ENCODE results near the gene FASTK. TPM values are rescaled to one million over a fixed set of nuclear protein-coding genes. Genes with fewer than 3 reads are reported as not detected.

Gene FASTK
- total RNA-seq, 4 donors from 2014 or later: 43.0 to 83.6 (median 75.9) TPM

DNA sequence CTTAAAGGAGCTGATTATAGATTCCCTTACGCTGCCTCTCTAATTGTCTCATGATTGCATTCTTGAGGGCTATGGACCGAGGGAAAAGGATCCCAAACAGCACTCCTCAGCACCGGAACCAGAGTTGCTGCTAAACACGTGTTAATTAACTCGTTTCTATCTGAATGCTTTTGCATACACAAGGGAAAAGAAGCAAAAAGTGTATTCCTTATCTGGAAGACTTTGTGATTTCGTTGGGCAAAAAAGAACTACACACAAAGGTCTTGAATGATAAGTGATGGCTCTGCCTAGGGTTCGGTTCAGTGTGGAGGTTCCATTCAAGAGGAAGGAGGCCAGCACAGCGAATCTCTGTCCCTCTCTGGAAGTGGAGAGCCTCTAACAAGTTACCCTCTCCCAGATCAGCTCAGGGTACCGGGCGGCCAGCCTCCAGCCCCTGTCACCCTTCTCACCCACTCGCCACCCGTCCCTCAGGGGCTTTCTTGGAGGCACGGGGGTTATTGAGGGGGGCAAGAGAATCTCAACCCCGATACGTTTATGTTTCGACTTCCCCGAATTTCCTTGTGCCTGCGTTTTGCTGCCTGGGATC is 21.7 kb downstream of the FASTK start:
- H3K27me3 ChIP-seq: no peaks in the 10 kb centered on the region
- peaks cover 0 to 28% (median under 1%) of the 10 kb centered on the region in 3 donors for H3K36me3 ChIP-seq
- WGBS, 2 donors: 8% methylated on average over 13 to 15 of the region's 18 CpGs
- DNase-seq: no peak
- H3K9me3 ChIP-seq: no peaks in the 10 kb centered on the region
- TF ChIP-seq, protein P1, sequence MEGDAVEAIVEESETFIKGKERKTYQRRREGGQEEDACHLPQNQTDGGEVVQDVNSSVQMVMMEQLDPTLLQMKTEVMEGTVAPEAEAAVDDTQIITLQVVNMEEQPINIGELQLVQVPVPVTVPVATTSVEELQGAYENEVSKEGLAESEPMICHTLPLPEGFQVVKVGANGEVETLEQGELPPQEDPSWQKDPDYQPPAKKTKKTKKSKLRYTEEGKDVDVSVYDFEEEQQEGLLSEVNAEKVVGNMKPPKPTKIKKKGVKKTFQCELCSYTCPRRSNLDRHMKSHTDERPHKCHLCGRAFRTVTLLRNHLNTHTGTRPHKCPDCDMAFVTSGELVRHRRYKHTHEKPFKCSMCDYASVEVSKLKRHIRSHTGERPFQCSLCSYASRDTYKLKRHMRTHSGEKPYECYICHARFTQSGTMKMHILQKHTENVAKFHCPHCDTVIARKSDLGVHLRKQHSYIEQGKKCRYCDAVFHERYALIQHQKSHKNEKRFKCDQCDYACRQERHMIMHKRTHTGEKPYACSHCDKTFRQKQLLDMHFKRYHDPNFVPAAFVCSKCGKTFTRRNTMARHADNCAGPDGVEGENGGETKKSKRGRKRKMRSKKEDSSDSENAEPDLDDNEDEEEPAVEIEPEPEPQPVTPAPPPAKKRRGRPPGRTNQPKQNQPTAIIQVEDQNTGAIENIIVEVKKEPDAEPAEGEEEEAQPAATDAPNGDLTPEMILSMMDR (IDR thresholded peaks at IDR 0.05): no peak
- H3K4me3 ChIP-seq: peak overlapping the region; percentile 56 to 87 (median 82)
- peak overlapping the region; percentile 85 to 99 (median 96) for H3K27ac ChIP-seq
- H3K4me1 ChIP-seq: peaks cover 42 to 65% (median 60%) of the 10 kb centered on the region in 3 donors
- intact Hi-C loops (cut with DNase I): no loop called here

- DNase-seq: peak; percentile 94
- 1 to 2% methylated on average over 8 to 23 of the region's 46 CpGs for WGBS, 2 donors
- H3K36me3 ChIP-seq: peaks cover 0 to 28% (median 0%) of the 10 kb centered on the region in 3 donors
- H3K9me3 ChIP-seq: no peaks in the 10 kb centered on the region
- peak overlapping the region; percentile 56 to 87 (median 82) for H3K4me3 ChIP-seq
- intact Hi-C loops (cut with DNase I): no loop called here
- peaks cover 42 to 58% (median 58%) of the 10 kb centered on the region in 3 donors for H3K4me1 ChIP-seq
- TF ChIP-seq, protein P1 (IDR thresholded peaks at IDR 0.05): peak in 2 of 6 experiments; percentile 10 to 37
- peak in 3 of 4 donors; percentile 58 to 89 (median 79) for TF ChIP-seq POLR2A (IDR thresholded peaks at IDR 0.05)
- H3K27me3 ChIP-seq: no peaks in the 10 kb centered on the region
- peak overlapping the region; percentile 85 to 99 (median 96) for H3K27ac ChIP-seq
These were observed 22.4 kb downstream of the FASTK start for GRCh38 chr7:151057989-151058780.

DNA sequence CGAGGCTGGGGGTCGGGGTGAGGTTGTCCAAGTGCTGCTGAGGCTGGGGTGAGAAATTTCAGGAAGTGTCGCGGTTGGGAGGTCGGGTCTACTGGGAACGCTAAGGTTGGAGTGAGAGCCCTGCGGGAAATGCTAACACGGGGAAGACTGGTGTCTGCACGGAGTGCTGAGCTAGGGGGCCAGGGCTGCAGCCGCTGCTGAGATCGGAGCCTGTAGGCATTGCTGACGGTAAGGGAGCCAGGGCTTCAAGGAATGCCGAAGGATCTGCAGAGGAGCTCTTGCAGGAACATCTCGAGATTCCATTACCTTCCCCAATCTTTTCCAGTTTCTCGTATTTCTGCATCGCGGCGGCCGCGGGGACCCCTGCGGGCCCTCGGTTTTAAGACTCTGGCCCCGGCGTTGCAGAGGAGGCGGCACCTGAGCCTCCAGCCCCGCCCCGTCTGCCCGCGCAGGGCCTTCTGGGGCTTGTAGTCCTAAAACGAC is 23.1 kb downstream of the FASTK start, which contains the start of gene CDK5:
CDK5 (minus strand) TSS at position 392 of the 483 bp plus-strand sequence; CDS start at position 343, 49 bp downstream.
- Histone ChIP-seq H3K27me3 (no peaks in the 10 kb centered on the region), H3K27ac (peak within 1 kb of the TSS; percentile 85 to 99 (median 96)), H3K4me3 (peak within 1 kb of the TSS; percentile 56 to 87 (median 82)), H3K9me3 (no peaks in the 10 kb centered on the region), H3K36me3 (peaks cover 0 to 24% (median 0%) of the 10 kb centered on the region in 3 donors), H3K4me1 (peaks cover 39 to 52% (median 52%) of the 10 kb centered on the region in 3 donors)
- TF ChIP-seq, protein P1 (IDR thresholded peaks at IDR 0.05): no peak
- no peak for TF ChIP-seq POLR2A (IDR thresholded peaks at IDR 0.05)
- intact Hi-C loops (cut with DNase I): no loop called here
- WGBS, 2 donors: 0 to 1% methylated on average over 24 to 27 of the region's 30 CpGs
- DNase-seq: no peak

GRCh38 chr7:151056666-151057505 is 23.7 kb downstream of the FASTK start:
- TF ChIP-seq, protein P1 (IDR thresholded peaks at IDR 0.05): peak in 1 of 6 experiments; percentile 4
- no peak for TF ChIP-seq POLR2A (IDR thresholded peaks at IDR 0.05)
- peaks cover 0 to 17% (median 0%) of the 10 kb centered on the region in 3 donors for H3K36me3 ChIP-seq
- peak overlapping the region in 1 of 4 donors; percentile 64 for H3K27ac ChIP-seq
- H3K4me3 ChIP-seq: peak overlapping the region; percentile 56 to 87 (median 82)
- no peaks in the 10 kb centered on the region for H3K27me3 ChIP-seq
- no peak for DNase-seq
- intact Hi-C loops (cut with DNase I): no loop called here
- WGBS, 2 donors: 16 to 32% methylated on average over 14 of the region's 29 CpGs
- H3K9me3 ChIP-seq: no peaks in the 10 kb centered on the region
- peaks cover 32 to 45% (median 45%) of the 10 kb centered on the region in 3 donors for H3K4me1 ChIP-seq
